Neural cell (in vitro differentiated cells): ENCODE results near the gene BTN2A1. TPM values are rescaled to one million over a fixed set of nuclear protein-coding genes. Genes with fewer than 3 reads are reported as not detected.

Experiments used
- H2AFZ ChIP-seq: fragments of 200-600, 300-800 bp; sonication (generic), shearing (Covaris generic); 2 replicates; pipeline ENCODE4 v1.6.0; 2014; ENCODE audit warnings: low read depth, mild to moderate bottlenecking, antibody characterized with exemption, low read length, moderate library complexity
- H3F3A ChIP-seq: fragments of 200-600 bp; shearing (Covaris generic); 2 replicates; pipeline ENCODE4 v1.6.1; 2016; ENCODE audit warnings: mild to moderate bottlenecking, moderate library complexity, mixed read lengths, antibody characterized with exemption, low read length; ENCODE audit not compliant: insufficient read depth, poor library complexity, severe bottlenecking
- H3K27ac ChIP-seq: fragments of 200-600, 300-800 bp; sonication (generic), shearing (Covaris generic); 2 replicates; pipeline ENCODE4 v1.5.1; 2014; ENCODE audit warnings: mild to moderate bottlenecking, low read length, moderate library complexity
- H3K27me3 ChIP-seq: fragments of 300-800, 200-600 bp; sonication (generic), shearing (Covaris generic); 2 replicates; pipeline ENCODE4 v1.6.0; 2014; ENCODE audit warnings: mild to moderate bottlenecking, low read depth, low read length, moderate library complexity; ENCODE audit not compliant: insufficient read depth
- H3K36me3 ChIP-seq: fragments of 300-800, 200-600 bp; sonication (generic), shearing (Covaris generic); 2 replicates; pipeline ENCODE4 v1.5.1; 2014; ENCODE audit warnings: mild to moderate bottlenecking, antibody characterized with exemption, low read length, moderate library complexity; ENCODE audit not compliant: insufficient read depth
- H3K4me2 ChIP-seq: fragments of 300-800, 200-600 bp; sonication (generic), shearing (Covaris generic); 2 replicates; pipeline ENCODE4 v1.6.0; 2014; ENCODE audit warnings: mild to moderate bottlenecking, low read length
- H3K4me3 ChIP-seq: fragments of 300-800, 200-600 bp; sonication (generic), shearing (Covaris generic); 2 replicates; pipeline ENCODE4 v1.5.1; 2014; ENCODE audit warnings: mild to moderate bottlenecking, low read length, moderate library complexity
- H3K79me2 ChIP-seq: fragments of 200-600 bp; shearing (Covaris generic); replicated peaks from 2 replicates; pipeline ENCODE4 v1.6.0; 2014; ENCODE audit warnings: mild to moderate bottlenecking, low read length, moderate library complexity; ENCODE audit not compliant: insufficient read depth
- H3K9ac ChIP-seq: fragments of 300-800, 200-600 bp; sonication (generic), shearing (Covaris generic); 2 replicates; pipeline ENCODE4 v1.6.1; 2016; ENCODE audit warnings: mild to moderate bottlenecking, low read length, mixed read lengths
- H3K9me2 ChIP-seq: fragments of 200-600 bp; shearing (Covaris generic); 2 replicates; pipeline ENCODE4 v1.6.1; 2016; ENCODE audit warnings: mild to moderate bottlenecking, low read length, mixed read lengths; ENCODE audit not compliant: insufficient read depth
- H3K9me3 ChIP-seq: fragments of 200-600, 300-800 bp; sonication (generic), shearing (Covaris generic); 2 replicates; pipeline ENCODE4 v1.6.1; 2016; ENCODE audit warnings: mild to moderate bottlenecking, mixed run types, low read length, moderate library complexity, mixed read lengths
- H4K20me1 ChIP-seq: fragments of 200-600 bp; shearing (Covaris generic); 2 replicates; pipeline ENCODE4 v1.6.1; 2016; ENCODE audit warnings: mild to moderate bottlenecking, mixed run types; ENCODE audit not compliant: insufficient read depth
- CTCF ChIP-seq: fragments of 450-650 bp; IDR thresholded peaks from 2 replicates; pipeline ENCODE4 v1.5.1; 2014; ENCODE audit warnings: antibody characterized with exemption, mild to moderate bottlenecking, moderate library complexity; ENCODE audit not compliant: poor library complexity, severe bottlenecking
- EP300 ChIP-seq: fragments of 450-650 bp; conservative IDR thresholded peaks from 2 replicates; pipeline ENCODE4 v1.6.1; 2014; ENCODE audit warnings: antibody characterized with exemption, mild to moderate bottlenecking, moderate library complexity; ENCODE audit not compliant: poor library complexity, severe bottlenecking
- EZH2 ChIP-seq: fragments of 200-600, 300-800 bp; shearing (Covaris generic), sonication (generic); IDR thresholded peaks from 2 replicates; pipeline ENCODE4 v1.6.1; 2014; ENCODE audit warnings: antibody characterized with exemption, low read length, borderline replicate concordance, mild to moderate bottlenecking; ENCODE audit not compliant: insufficient read depth, poor library complexity, severe bottlenecking
- MXI1 ChIP-seq: fragments of 450-650 bp; conservative IDR thresholded peaks from 2 replicates; pipeline ENCODE4 v1.6.1; 2014; ENCODE audit warnings: antibody characterized with exemption, mild to moderate bottlenecking; ENCODE audit not compliant: poor library complexity, severe bottlenecking
- POLR2AphosphoS5 ChIP-seq: IDR thresholded peaks from 2 replicates; pipeline ENCODE4 v1.6.1; 2012
- RAD21 ChIP-seq: fragments of 450-650 bp; conservative IDR thresholded peaks from 2 replicates; pipeline ENCODE4 v1.6.1; 2014; ENCODE audit warnings: antibody characterized with exemption, mild to moderate bottlenecking, moderate library complexity
- REST ChIP-seq: IDR thresholded peaks from 2 replicates; pipeline ENCODE4 v1.6.1; 2012; ENCODE audit warnings: borderline replicate concordance
- SMC3 ChIP-seq: fragments of 450-650 bp; conservative IDR thresholded peaks from 2 replicates; pipeline ENCODE4 v1.6.1; 2014; ENCODE audit warnings: antibody characterized with exemption, mild to moderate bottlenecking, moderate library complexity; ENCODE audit not compliant: poor library complexity
- TAF1 ChIP-seq: IDR thresholded peaks from 2 replicates; pipeline ENCODE4 v1.6.1; 2012; ENCODE audit warnings: low read depth
- polyA plus RNA-seq: library from polyadenylated mRNA; depleted of rRNA; stranded (reverse); fragments of >200 nt; gene quantifications from 2 replicates; pipeline ENCODE4 v1.2.3, GENCODE V29; 2014

BTN2A1 gene
- polyA plus RNA-seq, 1 donor from 2014 or later, result 33.8 TPM

DNA sequence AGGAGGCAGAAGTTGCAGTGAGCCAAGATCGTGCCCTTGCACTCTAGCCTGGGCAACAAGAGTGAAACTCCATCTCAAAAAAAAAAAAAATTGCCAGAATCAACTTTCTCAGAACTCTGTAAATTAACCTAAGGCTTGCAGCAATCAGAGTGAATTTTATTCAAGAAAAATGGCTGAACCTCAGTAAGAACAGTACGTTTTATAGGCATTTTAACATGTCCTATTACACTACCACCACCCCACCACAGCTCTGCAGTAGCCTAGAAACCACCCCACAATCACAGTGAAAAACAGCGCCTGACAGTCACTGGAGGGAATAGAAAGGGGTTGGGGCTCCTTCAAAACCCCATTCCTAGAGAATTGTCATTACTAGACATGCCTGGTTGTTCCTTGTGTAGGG is 26.0 kb downstream of the BTN2A1 start:
- TF ChIP-seq REST (no peak), MXI1 (no peak), EZH2 (no peak), TAF1 (no peak), CTCF (no peak), POLR2AphosphoS5 (no peak), EP300 (no peak), RAD21 (no peak), SMC3 (no peak)

GRCh38 chr6:26484161-26484560 is 26.4 kb downstream of the BTN2A1 start:
- H4K20me1 ChIP-seq, result no peaks in the 10 kb centered on the region
- no peaks in the 10 kb centered on the region for H3F3A ChIP-seq
- H3K27me3 ChIP-seq, result no peaks in the 10 kb centered on the region
- H3K36me3 ChIP-seq, result no peaks in the 10 kb centered on the region
- H3K9me3 ChIP-seq, result peaks cover 5% of the 10 kb centered on the region
- H2AFZ ChIP-seq, result no peak overlapping the region
- H3K9me2 ChIP-seq, result no peaks in the 10 kb centered on the region
- no peak overlapping the region for H3K4me2 ChIP-seq
- no peak overlapping the region for H3K9ac ChIP-seq
- TF ChIP-seq TAF1 (no peak), MXI1 (no peak), CTCF (no peak), RAD21 (no peak), REST (no peak), EP300 (no peak), EZH2 (no peak), SMC3 (no peak), POLR2AphosphoS5 (no peak)
- no peaks in the 10 kb centered on the region for H3K79me2 ChIP-seq
- H3K4me3 ChIP-seq, result no peak overlapping the region
- no peak overlapping the region for H3K27ac ChIP-seq

More for the DNA sequence above, 26.0 kb downstream of the BTN2A1 start:
- no peaks in the 10 kb centered on the region for H3K79me2 ChIP-seq
- no peaks in the 10 kb centered on the region for H3K9me2 ChIP-seq
- no peak overlapping the region for H3K4me2 ChIP-seq
- no peaks in the 10 kb centered on the region for H3F3A ChIP-seq
- no peaks in the 10 kb centered on the region for H3K27me3 ChIP-seq
- H3K4me3 ChIP-seq, result no peak overlapping the region
- no peaks in the 10 kb centered on the region for H3K36me3 ChIP-seq
- H4K20me1 ChIP-seq, result no peaks in the 10 kb centered on the region
- no peak overlapping the region for H3K9ac ChIP-seq
- no peak overlapping the region for H2AFZ ChIP-seq
- H3K27ac ChIP-seq, result no peak overlapping the region
- H3K9me3 ChIP-seq, result peaks cover 5% of the 10 kb centered on the region
